K562 (cell line): ENCODE data around the gene C1orf21. TPM values are rescaled to one million over a fixed set of nuclear protein-coding genes. Genes with fewer than 3 reads are reported as not detected.
A peak's percentile ranks its signal among the peaks of the same experiment; 100 is the strongest.

Experiments
- ATAC-seq: fragments of 200-7000 bp; cut with Tn5 transposase; 3 replicates; pipeline ENCODE4 v1.9.1; 2020; ENCODE audit warnings: moderate library complexity
- BruUV-seq: library from RNA; stranded (reverse); fragments of 400-500 nt; replicated peaks from 2 replicates; lab custom pipeline; 2021; lab: Mats Ljungman, UMichigan
- CTCF ChIA-PET: fragments of 300-600 bp; formaldehyde crosslinking; extraction: SDS; loops from one replicate; lab custom pipeline; 2021; ENCODE audit warnings: low intra/inter-chr PET ratio; lab: Yijun Ruan, JAX
- POLR2A ChIA-PET: fragments of 300-600, 350-650 bp; sonication (Branson Sonifier 250); formaldehyde crosslinking; extraction: SDS; loops from one replicate; lab custom pipeline; 2021; ENCODE audit warnings: antibody characterized with exemption, inconsistent platforms; lab: Yijun Ruan, JAX
- DNase-seq, 4 experiments: peaks; one replicate each; pipeline versions ENCODE4 v3.0.0 to v3.0.0-alpha.2; 2011 to 2018; ENCODE audit warnings: low spot score in 3 of 4, mixed read lengths in 3 of 4; ENCODE audit errors: extremely low read depth in 1 of 4
- FAIRE-seq: peaks from 2 replicates; lab custom pipeline; 2011; peaks lifted over from hg19 to GRCh38; lab: Jason Lieb, UNC
- H2AFZ ChIP-seq: 2 replicates; pipeline ENCODE4 v1.6.0; 2011; ENCODE audit warnings: low read depth, low read length, control low read depth, inconsistent platforms
- H3K27ac ChIP-seq: fragments of 200-600 bp; 3 replicates; pipeline ENCODE4 v1.8.0; 2011; ENCODE audit warnings: low read depth, mild to moderate bottlenecking, control low read depth, inconsistent platforms, low read length, moderate library complexity, mixed read lengths; ENCODE audit errors: extremely low read depth
- H3K27me3 ChIP-seq, 2 experiments: fragments of 300-600 bp in 1 of 2; 2 replicates in 1 of 2; 3 replicates in 1 of 2; pipeline versions ENCODE4 v1.6.0 to v1.8.0; 2011; ENCODE audit warnings: inconsistent platforms in 2 of 2, low read length in 2 of 2, mild to moderate bottlenecking in 1 of 2, mixed read lengths in 1 of 2, moderate library complexity in 1 of 2; ENCODE audit not compliant: control insufficient read depth in 2 of 2, insufficient read depth in 2 of 2
- H3K36me3 ChIP-seq: fragments of 300-600 bp; 3 replicates; pipeline ENCODE4 v1.8.0; 2011; ENCODE audit warnings: mild to moderate bottlenecking, low read length, inconsistent platforms; ENCODE audit not compliant: control insufficient read depth, insufficient read depth
- H3K4me1 ChIP-seq, 2 experiments: fragments of 200-600 bp in 1 of 2; replicated peaks in 1 of 2; 2 replicates in 1 of 2; 3 replicates in 1 of 2; pipeline versions ENCODE4 v1.5.1 to v1.8.0; 2011; ENCODE audit warnings: inconsistent platforms in 2 of 2, low read length in 2 of 2, mild to moderate bottlenecking in 1 of 2, mixed read lengths in 1 of 2, moderate library complexity in 1 of 2; ENCODE audit not compliant: control insufficient read depth in 2 of 2, insufficient read depth in 2 of 2
- H3K4me2 ChIP-seq: 2 replicates; pipeline ENCODE4 v1.6.1; 2011; ENCODE audit warnings: low read length, control low read depth, inconsistent platforms, mixed read lengths; ENCODE audit not compliant: insufficient read depth
- H3K4me3 ChIP-seq: fragments of 200-600 bp; sonication (generic), shearing (Covaris generic); 2 replicates; pipeline ENCODE4 v1.5.1; 2016; ENCODE audit warnings: control low read depth, inconsistent platforms
- H3K79me2 ChIP-seq: fragments of 200-600 bp; 3 replicates; pipeline ENCODE4 v1.8.0; 2011; ENCODE audit warnings: low read length, inconsistent platforms; ENCODE audit not compliant: control insufficient read depth, insufficient read depth
- H3K9ac ChIP-seq, 2 experiments: 2 replicates each; pipeline versions ENCODE4 v1.6.0 to v1.6.1; 2011; ENCODE audit warnings: low read depth in 2 of 2, low read length in 2 of 2, control low read depth in 1 of 2, inconsistent platforms in 1 of 2, mild to moderate bottlenecking in 1 of 2, mixed read lengths in 1 of 2; ENCODE audit not compliant: insufficient read depth in 1 of 2
- H3K9me1 ChIP-seq: one replicate; pipeline ENCODE4 v1.6.0; 2011; ENCODE audit warnings: inconsistent platforms, mild to moderate bottlenecking, low read length, moderate library complexity; ENCODE audit not compliant: control insufficient read depth, insufficient read depth
- H3K9me3 ChIP-seq: replicated peaks from 2 replicates; pipeline ENCODE4 v1.5.1; 2011; ENCODE audit warnings: low read depth, low read length, inconsistent platforms; ENCODE audit not compliant: control insufficient read depth, insufficient read depth
- H4K20me1 ChIP-seq: replicated peaks from 2 replicates; pipeline ENCODE4 v1.6.1; 2011; ENCODE audit warnings: low read length, inconsistent platforms, mixed read lengths; ENCODE audit not compliant: control insufficient read depth, insufficient read depth
- CBX3 ChIP-seq, 2 experiments: IDR thresholded peaks; 1 replicate in 1 of 2; 2 replicates in 1 of 2; pipeline ENCODE4 v1.6.1; 2012; ENCODE audit warnings: inconsistent platforms in 2 of 2, low read length in 2 of 2, borderline replicate concordance in 1 of 2, control low read depth in 1 of 2
- DIDO1 ChIP-seq: fragments of 450-650 bp; IDR thresholded peaks from 2 replicates; pipeline ENCODE4 v1.6.1; 2016; ENCODE audit warnings: low read depth, missing biosample characterization, missing genetic modification characterization
- EP300 ChIP-seq: IDR thresholded peaks from 2 replicates; pipeline ENCODE4 v1.6.1; 2012; ENCODE audit warnings: low read length, improper control_type of control experiment
- FIP1L1 ChIP-seq: fragments of 200-400 bp; formaldehyde crosslinking; IDR thresholded peaks from 2 replicates; pipeline ENCODE4 v1.6.1; 2018; ENCODE audit warnings: mild to moderate bottlenecking, low read depth, low read length; ENCODE audit not compliant: poor library complexity, severe bottlenecking
- NELFE ChIP-seq: IDR thresholded peaks from 2 replicates; pipeline ENCODE4 v1.6.1; 2011; ENCODE audit warnings: mild to moderate bottlenecking; ENCODE audit not compliant: insufficient read depth, insufficient read length
- NFIC ChIP-seq: fragments of 450-650 bp; IDR thresholded peaks from 2 replicates; pipeline ENCODE4 v1.6.1; 2017; ENCODE audit warnings: mild to moderate bottlenecking, inconsistent platforms
- RBM22 ChIP-seq: fragments of 200-400 bp; formaldehyde crosslinking; IDR thresholded peaks from 2 replicates; pipeline ENCODE4 v1.6.1; 2018; ENCODE audit warnings: low read length, low read depth; ENCODE audit not compliant: poor library complexity, severe bottlenecking
- WGBS: fragments of 100-300 bp; shearing (Covaris generic); methylation state at CpG from one replicate; pipeline ENCODE4 v1.1.6; 2016; ENCODE audit warnings: low coverage, mixed read lengths; ENCODE audit not compliant: insufficient coverage; ENCODE audit errors: missing lambda C conversion rate; 5-methylcytosine and 5-hydroxymethylcytosine counted together
- in situ Hi-C: fragments of 300-500 bp; cut with MboI; formaldehyde crosslinking; loops from 4 replicates; pipeline ENCODE4 v1.15.0; 2018; ENCODE audit warnings: inconsistent platforms, mixed read lengths
- intact Hi-C: fragments of 100-400 bp; cut with micrococcal nuclease; formaldehyde crosslinking; loops from 2 replicates; pipeline ENCODE4 v1.14.2; 2022
- polyA plus RNA-seq, 8 experiments: library from polyadenylated mRNA; depleted of rRNA in 4 of 8; stranded (reverse) in 5 of 8; unstranded in 3 of 8; fragments of >200 nt; fragmentation: Nextera tagmentation in 2 of 8; fragmentation: Illumina TruSeq in 1 of 8; extraction: Ambion mirVana in 2 of 8; extraction: Trizol in 1 of 8; gene quantifications; 2 replicates each; pipeline versions ENCODE4 v1.2.1 to v1.2.3, GENCODE V29; 2011 to 2014; ENCODE audit warnings: inconsistent platforms in 1 of 8, missing spikeins in 1 of 8
- total RNA-seq, 7 experiments: library from RNA; depleted of rRNA in 6 of 7; stranded (reverse); fragments of >200 nt in 6 of 7; fragmentation: Illumina TruSeq in 2 of 7; extraction: Trizol in 2 of 7; gene quantifications; 2 replicates each; pipeline versions ENCODE4 v1.2.1 to v1.2.3, GENCODE V29; 2011 to 2021; ENCODE audit warnings: low replicate concordance in 1 of 7
- TF ChIP-seq, protein P1 (sequence below): fragments of 250-450 bp; sonication (Bioruptor Pico); IDR thresholded peaks from 2 replicates; pipeline ENCODE4 v1.8.0; 2021; ENCODE audit warnings: borderline replicate concordance, mild to moderate bottlenecking, moderate library complexity; ENCODE audit not compliant: poor library complexity, severe bottlenecking

The C1orf21 gene
- total and polyA plus RNA-seq, 9 of the 15 experiments (the other 6 are each of a cell fraction or from before 2014, with no cell fraction given): under 0.01 to 0.31 (median 0.07) TPM

DNA sequence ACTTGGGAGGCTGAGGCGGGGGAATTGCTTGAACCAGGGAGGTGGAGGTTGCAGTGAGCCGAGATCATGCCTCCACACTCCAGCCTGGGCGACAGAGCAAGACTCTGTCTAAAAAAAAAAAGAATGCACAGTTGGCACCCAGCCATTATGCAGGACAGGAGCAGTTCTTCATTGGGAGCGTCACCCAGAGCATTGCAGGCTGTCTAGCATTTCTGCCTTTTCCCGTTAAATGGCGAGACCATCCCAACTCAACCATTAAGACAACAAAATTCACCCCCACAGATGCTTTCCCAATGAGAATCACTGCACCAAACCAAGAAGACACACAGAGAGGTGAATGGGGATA, 262.0 kb downstream of the C1orf21 start:
- no peaks in the 10 kb centered on the region for H3K9me1 ChIP-seq
- ChIA-PET POLR2A (no interaction called here), CTCF (no interaction called here)
- no peaks in the 10 kb centered on the region for H3K79me2 ChIP-seq
- no peak overlapping the region for H3K4me2 ChIP-seq
- 2% methylated on average over 6 of the region's 6 CpGs for WGBS
- DNase-seq: no peak
- peaks cover 4 to 15% of the 10 kb centered on the region in 2 experiments; a peak in 4 of 5 replicates for H3K27me3 ChIP-seq
- no peak overlapping the region for H3K4me3 ChIP-seq
- no peaks in the 10 kb centered on the region for H3K4me1 ChIP-seq
- ATAC-seq: no peak
- no peak overlapping the region for H2AFZ ChIP-seq
- H3K36me3 ChIP-seq: no peaks in the 10 kb centered on the region
- in situ Hi-C loops: no loop called here
- no TSS peak for BruUV-seq
- H3K9me3 ChIP-seq: no peaks in the 10 kb centered on the region
- no peaks in the 10 kb centered on the region for H4K20me1 ChIP-seq
- TF ChIP-seq CBX3 (IDR thresholded peaks at IDR 0.05; ENCODE audit: borderline replicate concordance in 1 of 2, low read length in 2 of 2) (0 out of 3 replicates have a peak, but pooled peaks of 1 of the 2 experiments have one; percentile 41), NFIC (peak; percentile 55), NELFE (no peak)
- H3K9ac ChIP-seq: no peak overlapping the region
- H3K27ac ChIP-seq: no peak overlapping the region
- intact Hi-C loops: no loop called here
- no peak for FAIRE-seq

DNA sequence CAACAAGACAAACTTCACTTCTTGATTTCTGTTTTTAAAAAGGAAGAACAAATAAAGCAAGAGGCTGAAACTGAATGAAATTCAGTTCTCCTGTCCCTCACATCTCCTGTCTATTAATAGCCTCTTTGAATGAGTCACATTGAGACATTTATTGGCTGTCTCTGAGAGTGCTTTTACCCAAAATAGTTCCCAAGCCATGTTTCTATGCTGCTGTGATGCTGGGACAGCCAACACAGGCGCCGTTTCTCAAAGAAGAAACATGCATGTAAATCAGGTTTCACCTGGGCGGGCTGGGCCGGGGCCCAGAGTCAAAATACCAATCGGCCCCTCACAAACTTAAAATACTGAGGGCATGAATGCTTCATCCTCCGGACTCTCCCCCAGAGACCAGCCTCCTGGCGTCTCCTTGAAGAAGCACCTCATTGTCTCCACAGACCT, 262.6 kb downstream of the C1orf21 start:
- ATAC-seq (no peak), FAIRE-seq (no peak), DNase-seq (no peak)
- ChIA-PET POLR2A (no interaction called here), CTCF (no interaction called here)
- H2AFZ ChIP-seq: no peak overlapping the region
- no peaks in the 10 kb centered on the region for H3K9me1 ChIP-seq
- H3K27me3 ChIP-seq: peaks cover 4 to 11% of the 10 kb centered on the region in 2 experiments; a peak in 4 of 5 replicates
- H3K27ac ChIP-seq: no peak overlapping the region
- no peaks in the 10 kb centered on the region for H4K20me1 ChIP-seq
- 0% methylated on average over 7 of the region's 7 CpGs for WGBS
- H3K79me2 ChIP-seq: no peaks in the 10 kb centered on the region
- H3K9me3 ChIP-seq: no peaks in the 10 kb centered on the region
- H3K4me1 ChIP-seq: no peaks in the 10 kb centered on the region
- intact Hi-C loops: no loop called here
- BruUV-seq: no TSS peak
- no peak overlapping the region for H3K9ac ChIP-seq
- H3K4me2 ChIP-seq: no peak overlapping the region
- TF ChIP-seq DIDO1 (no peak), FIP1L1 (no peak), EP300 (no peak), RBM22 (no peak)
- TF ChIP-seq, protein P1, sequence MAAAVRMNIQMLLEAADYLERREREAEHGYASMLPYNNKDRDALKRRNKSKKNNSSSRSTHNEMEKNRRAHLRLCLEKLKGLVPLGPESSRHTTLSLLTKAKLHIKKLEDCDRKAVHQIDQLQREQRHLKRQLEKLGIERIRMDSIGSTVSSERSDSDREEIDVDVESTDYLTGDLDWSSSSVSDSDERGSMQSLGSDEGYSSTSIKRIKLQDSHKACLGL (CRISPR knock-in tag): no peak
- in situ Hi-C loops: no loop called here
- H3K4me3 ChIP-seq: no peak overlapping the region
- H3K36me3 ChIP-seq: no peaks in the 10 kb centered on the region
